Ectodermal cell (in vitro differentiated cells): ENCODE results near the gene NUDT1.

Experiments used
- H3K27ac ChIP-seq: 2 replicates; pipeline ENCODE4 v1.7.0; 2013; ENCODE audit warnings: mild to moderate bottlenecking, low read depth, low read length; ENCODE audit not compliant: insufficient read depth, poor library complexity, severe bottlenecking
- H3K27me3 ChIP-seq: 2 replicates; pipeline ENCODE4 v1.7.0; 2013; ENCODE audit warnings: mild to moderate bottlenecking, low read length; ENCODE audit not compliant: insufficient read depth, control insufficient read depth, poor library complexity, severe bottlenecking
- H3K36me3 ChIP-seq: one replicate; pipeline ENCODE4 v1.7.0; 2013; ENCODE audit warnings: low read length; ENCODE audit not compliant: control insufficient read depth, insufficient read depth
- H3K4me1 ChIP-seq: one replicate; pipeline ENCODE4 v1.7.0; 2013; ENCODE audit warnings: low read length; ENCODE audit not compliant: control insufficient read depth, insufficient read depth
- H3K4me3 ChIP-seq: 2 replicates; pipeline ENCODE4 v1.7.0; 2013; ENCODE audit warnings: low read depth, low read length, control low read depth; ENCODE audit not compliant: insufficient read depth
- H3K9me3 ChIP-seq: 2 replicates; pipeline ENCODE4 v1.7.0; 2013; ENCODE audit warnings: mild to moderate bottlenecking, low read length, moderate library complexity; ENCODE audit not compliant: control insufficient read depth
- WGBS, 2 experiments: methylation state at CpG; one replicate each; pipeline ENCODE4 v1.1.7; 2013; ENCODE audit warnings: missing lambda C conversion rate in 2 of 2; 5-methylcytosine and 5-hydroxymethylcytosine counted together

The NUDT1 gene

DNA sequence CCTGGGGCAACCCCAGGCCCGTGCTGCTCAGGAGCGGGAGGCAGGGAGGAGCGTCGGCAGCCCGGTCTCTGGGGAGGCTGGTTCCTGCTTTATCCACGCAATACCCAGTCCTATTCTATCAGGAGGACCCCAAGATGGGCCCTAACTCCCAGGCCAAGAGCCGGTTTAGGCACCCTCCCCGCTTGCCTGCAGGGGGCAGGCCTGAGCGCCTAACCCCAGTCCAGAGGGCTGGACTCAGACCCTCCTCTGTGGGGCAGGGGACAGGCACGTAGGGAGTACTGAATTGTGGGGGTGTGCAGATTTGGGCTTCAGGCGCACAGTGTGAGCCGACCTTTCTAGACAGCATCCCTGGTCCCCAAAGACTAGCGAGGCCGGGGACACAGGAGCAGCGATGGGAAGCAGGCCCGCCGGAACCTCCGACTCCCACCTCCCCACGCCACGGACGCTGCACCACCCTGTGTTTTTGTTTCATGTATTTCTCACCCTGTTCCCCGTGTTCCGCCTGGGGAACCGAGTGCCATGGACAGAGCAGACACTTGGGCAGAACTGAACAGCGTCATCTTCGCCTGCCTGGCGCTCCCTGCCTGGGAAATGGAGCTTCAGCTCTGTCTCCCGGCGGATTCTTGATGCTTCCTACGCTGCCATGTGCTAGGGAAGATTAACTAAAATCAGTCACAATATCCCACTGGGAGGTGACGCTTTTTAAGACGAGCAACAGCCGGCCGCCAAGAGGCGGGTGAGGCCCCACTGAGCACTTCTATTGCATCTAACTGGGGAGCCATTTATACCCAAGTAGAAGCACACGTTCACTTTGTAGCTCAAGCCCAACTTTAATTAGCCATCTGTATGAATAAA, 5.3 kb downstream of the NUDT1 start:
- no peak overlapping the region for H3K4me3 ChIP-seq
- no peaks in the 10 kb centered on the region for H3K9me3 ChIP-seq
- peaks cover 10% of the 10 kb centered on the region for H3K4me1 ChIP-seq
- H3K27me3 ChIP-seq: no peaks in the 10 kb centered on the region
- H3K36me3 ChIP-seq: peaks cover 4% of the 10 kb centered on the region
- no peak overlapping the region for H3K27ac ChIP-seq
- WGBS, 2 experiments: 64 to 68% methylated on average over 36 of the region's 36 CpGs

- no peaks in the 10 kb centered on the region for H3K4me1 ChIP-seq
- no peaks in the 10 kb centered on the region for H3K27me3 ChIP-seq
- no peak overlapping the region for H3K4me3 ChIP-seq
- H3K9me3 ChIP-seq: no peaks in the 10 kb centered on the region
- 86 to 91% methylated on average over 24 of the region's 24 CpGs for WGBS, 2 experiments
- H3K27ac ChIP-seq: no peak overlapping the region
- H3K36me3 ChIP-seq: peaks cover 4% of the 10 kb centered on the region
Observed at GRCh38 chr7:2248984-2249694, 7.1 kb downstream of the NUDT1 start.

GRCh38 chr7:2249744-2250323, 7.8 kb downstream of the NUDT1 start:
- Histone ChIP-seq H3K36me3 (peaks cover 6% of the 10 kb centered on the region), H3K4me1 (no peaks in the 10 kb centered on the region), H3K9me3 (no peaks in the 10 kb centered on the region), H3K27me3 (no peaks in the 10 kb centered on the region), H3K4me3 (no peak overlapping the region), H3K27ac (no peak overlapping the region)
- WGBS, 2 experiments: 89 to 91% methylated on average over 27 of the region's 27 CpGs

DNA sequence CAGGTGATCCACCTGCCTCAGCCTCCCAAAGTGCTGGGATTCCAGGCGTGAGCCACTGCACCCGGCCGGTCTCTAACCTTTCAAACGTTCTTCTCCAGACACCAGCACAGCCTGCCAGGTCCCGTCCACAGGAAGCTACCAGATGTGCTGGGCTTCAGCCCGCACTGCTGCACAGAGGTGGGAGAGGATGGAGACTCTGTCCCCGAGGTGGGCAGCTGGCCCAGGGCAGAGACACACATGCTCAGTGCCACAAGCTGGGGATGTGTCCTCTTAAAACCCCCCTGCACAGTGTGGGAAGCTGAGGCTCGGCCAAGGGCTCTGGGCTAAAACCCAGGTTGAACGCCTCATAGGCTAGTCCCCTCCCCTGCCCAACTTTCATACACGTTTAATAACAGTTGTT, 9.4 kb downstream of the NUDT1 start:
- Histone ChIP-seq H3K4me3 (no peak overlapping the region), H3K36me3 (peaks cover 7% of the 10 kb centered on the region), H3K9me3 (no peaks in the 10 kb centered on the region), H3K27me3 (no peaks in the 10 kb centered on the region), H3K4me1 (no peaks in the 10 kb centered on the region), H3K27ac (no peak overlapping the region)
- 87 to 91% methylated on average over 10 of the region's 10 CpGs for WGBS, 2 experiments

- no peaks in the 10 kb centered on the region for H3K4me1 ChIP-seq
- H3K27ac ChIP-seq: no peak overlapping the region
- H3K27me3 ChIP-seq: no peaks in the 10 kb centered on the region
- 91% methylated on average over 22 to 24 of the region's 24 CpGs for WGBS, 2 experiments
- no peaks in the 10 kb centered on the region for H3K9me3 ChIP-seq
- H3K4me3 ChIP-seq: no peak overlapping the region
- peaks cover 7% of the 10 kb centered on the region for H3K36me3 ChIP-seq
Observed at GRCh38 chr7:2251841-2252771, 10.1 kb downstream of the NUDT1 start.

GRCh38 chr7:2253021-2253420, 11.0 kb downstream of the NUDT1 start:
- Histone ChIP-seq H3K9me3 (no peaks in the 10 kb centered on the region), H3K36me3 (peaks cover 7% of the 10 kb centered on the region), H3K27ac (no peak overlapping the region), H3K4me3 (no peak overlapping the region), H3K4me1 (no peaks in the 10 kb centered on the region), H3K27me3 (no peaks in the 10 kb centered on the region)
- 96 to 97% methylated on average over 9 of the region's 9 CpGs for WGBS, 2 experiments

DNA sequence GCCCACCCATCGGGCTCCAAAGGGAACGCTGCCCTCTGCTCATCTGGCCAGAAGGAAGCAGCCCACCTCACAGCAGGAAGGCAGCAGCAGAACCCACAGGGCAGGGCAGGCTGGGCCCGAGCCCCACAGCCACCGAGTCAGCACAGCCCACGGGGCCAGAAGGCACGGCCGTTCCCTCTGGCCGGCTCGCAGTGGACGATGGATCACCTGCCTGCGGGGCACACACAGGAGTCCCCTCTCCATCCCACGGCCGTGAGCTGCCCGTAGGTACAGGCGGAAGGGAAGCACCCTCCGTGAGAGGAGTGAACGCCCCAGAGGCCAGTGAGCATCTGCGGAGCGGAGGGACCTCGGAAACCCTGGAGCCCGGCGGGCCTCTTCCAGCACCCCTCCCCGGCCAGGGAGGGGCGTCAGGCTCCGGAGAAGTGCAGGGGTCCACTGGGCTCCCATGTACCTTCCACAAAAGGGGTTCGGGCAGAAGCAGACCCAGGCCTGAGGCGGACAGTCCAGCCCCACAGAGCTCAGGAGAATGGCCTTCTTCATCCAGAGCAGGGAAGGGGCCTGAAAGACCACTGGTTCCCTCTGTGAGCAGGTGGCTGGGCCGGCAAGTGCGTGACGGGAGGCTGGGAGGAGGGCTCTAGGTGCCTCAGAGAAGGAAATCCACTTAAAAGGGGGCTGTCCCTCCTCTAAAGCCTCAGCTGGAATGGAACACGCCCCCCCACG, 11.7 kb downstream of the NUDT1 start:
- 94% methylated on average over 32 of the region's 32 CpGs for WGBS, 2 experiments
- Histone ChIP-seq H3K4me1 (no peaks in the 10 kb centered on the region), H3K27me3 (no peaks in the 10 kb centered on the region), H3K9me3 (no peaks in the 10 kb centered on the region), H3K36me3 (peaks cover 7% of the 10 kb centered on the region), H3K4me3 (no peak overlapping the region), H3K27ac (no peak overlapping the region)

DNA sequence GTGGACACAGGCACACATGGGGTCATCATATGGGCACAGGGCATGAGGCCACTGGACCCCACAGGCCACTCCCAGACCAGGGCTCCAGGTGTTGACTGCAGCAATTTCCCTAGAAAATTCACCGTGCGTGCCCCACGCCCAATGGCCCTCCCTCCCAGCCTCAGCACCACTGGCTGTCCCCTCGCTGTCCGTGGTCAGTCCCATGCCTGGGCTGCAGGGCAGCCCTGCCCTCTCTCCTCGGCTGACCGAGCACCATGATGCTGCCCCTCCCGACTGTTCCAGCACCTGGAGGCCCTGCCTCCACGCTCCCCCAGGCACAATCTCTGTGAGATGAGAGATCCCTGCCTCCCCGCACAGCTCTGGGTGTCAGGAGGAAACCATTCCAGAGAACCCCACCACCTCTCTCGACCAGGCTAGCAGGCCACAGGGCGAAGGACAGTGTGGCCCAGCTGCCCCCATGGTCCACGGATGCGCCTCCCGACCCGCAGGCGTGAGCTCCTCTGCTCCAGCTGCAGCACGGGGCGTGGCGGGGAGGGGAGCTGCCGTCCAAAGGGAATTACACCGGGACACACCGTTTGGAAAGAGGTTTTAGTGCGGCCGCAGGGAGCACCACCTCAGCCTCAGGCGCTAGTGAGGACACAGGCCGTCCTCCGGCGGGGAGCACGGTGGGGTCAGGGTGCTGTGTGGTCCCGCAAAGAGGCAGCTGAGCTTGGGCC, 12.6 kb downstream of the NUDT1 start:
- no peak overlapping the region for H3K27ac ChIP-seq
- H3K27me3 ChIP-seq: no peaks in the 10 kb centered on the region
- 95 to 96% methylated on average over 31 of the region's 31 CpGs for WGBS, 2 experiments
- no peaks in the 10 kb centered on the region for H3K9me3 ChIP-seq
- H3K36me3 ChIP-seq: peaks cover 7% of the 10 kb centered on the region
- H3K4me3 ChIP-seq: no peak overlapping the region
- no peaks in the 10 kb centered on the region for H3K4me1 ChIP-seq
